IPS-15b (cell line): ENCODE measurements around the gene MCCD1.

ENCODE experiments used
- H3K27me3 ChIP-seq: one replicate; pipeline ENCODE4 v1.6.1; 2013; ENCODE audit warnings: low read length; ENCODE audit not compliant: control insufficient read depth, insufficient read depth
- H3K36me3 ChIP-seq: one replicate; pipeline ENCODE4 v1.6.1; 2013; ENCODE audit warnings: low read length; ENCODE audit not compliant: control insufficient read depth, insufficient read depth
- H3K4me1 ChIP-seq: one replicate; pipeline ENCODE4 v1.6.1; 2013; ENCODE audit warnings: mild to moderate bottlenecking, low read length; ENCODE audit not compliant: control insufficient read depth, insufficient read depth
- H3K4me3 ChIP-seq: one replicate; pipeline ENCODE4 v1.5.1; 2013; ENCODE audit warnings: low read depth, low read length
- H3K9ac ChIP-seq: one replicate; pipeline ENCODE4 v1.6.1; 2013; ENCODE audit warnings: low read depth, mild to moderate bottlenecking, low read length
- H3K9me3 ChIP-seq: one replicate; pipeline ENCODE4 v1.6.1; 2013; ENCODE audit warnings: mild to moderate bottlenecking, low read length; ENCODE audit not compliant: control insufficient read depth, insufficient read depth

Gene MCCD1

DNA sequence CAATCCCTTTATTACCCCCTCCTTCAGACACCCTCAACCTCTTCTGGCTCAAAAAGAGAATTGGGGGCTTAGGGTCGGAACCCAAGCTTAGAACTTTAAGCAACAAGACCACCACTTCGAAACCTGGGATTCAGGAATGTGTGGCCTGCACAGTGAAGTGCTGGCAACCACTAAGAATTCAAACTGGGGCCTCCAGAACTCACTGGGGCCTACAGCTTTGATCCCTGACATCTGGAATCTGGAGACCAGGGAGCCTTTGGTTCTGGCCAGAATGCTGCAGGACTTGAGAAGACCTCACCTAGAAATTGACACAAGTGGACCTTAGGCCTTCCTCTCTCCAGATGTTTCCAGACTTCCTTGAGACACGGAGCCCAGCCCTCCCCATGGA, 48.8 kb downstream of the MCCD1 start:
- Histone ChIP-seq H3K9ac (no peak overlapping the region), H3K36me3 (no peaks in the 10 kb centered on the region), H3K4me1 (peaks cover 13% of the 10 kb centered on the region), H3K27me3 (peaks cover 21% of the 10 kb centered on the region), H3K9me3 (no peaks in the 10 kb centered on the region), H3K4me3 (no peak overlapping the region)

DNA sequence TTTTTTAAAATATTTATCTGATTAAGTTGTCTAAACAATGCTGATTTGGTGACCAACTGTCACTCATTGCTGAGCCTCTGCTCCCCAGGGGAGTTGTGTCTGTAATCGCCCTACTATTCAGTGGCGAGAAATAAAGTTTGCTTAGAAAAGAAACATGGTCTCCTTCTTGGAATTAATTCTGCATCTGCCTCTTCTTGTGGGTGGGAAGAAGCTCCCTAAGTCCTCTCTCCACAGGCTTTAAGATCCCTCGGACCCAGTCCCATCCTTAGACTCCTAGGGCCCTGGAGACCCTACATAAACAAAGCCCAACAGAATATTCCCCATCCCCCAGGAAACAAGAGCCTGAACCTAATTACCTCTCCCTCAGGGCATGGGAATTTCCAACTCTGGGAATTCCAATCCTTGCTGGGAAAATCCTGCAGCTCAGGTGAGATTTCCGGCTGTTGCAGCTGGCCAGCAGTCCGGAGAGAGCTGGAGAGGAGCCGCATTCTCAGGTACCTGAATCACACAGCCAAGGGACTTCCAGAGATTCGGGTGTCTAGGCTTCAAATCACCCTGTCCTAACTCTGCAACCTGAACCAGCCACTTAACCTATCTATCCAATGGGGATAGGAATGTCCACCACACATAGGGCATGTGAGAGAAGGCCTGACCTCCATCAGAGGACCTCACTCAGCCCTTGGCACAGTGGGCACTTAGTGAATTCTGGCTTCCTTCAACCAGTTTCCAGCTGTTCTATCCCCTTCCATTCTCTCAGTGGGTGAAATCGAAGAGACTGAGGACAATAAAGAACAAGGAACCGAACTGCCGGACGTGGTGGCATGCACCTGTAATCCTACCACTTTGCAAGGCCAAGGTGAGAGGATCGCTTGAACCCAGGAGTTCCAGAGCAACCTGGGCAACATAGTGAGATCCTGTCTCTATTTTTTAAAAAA, 49.7 kb downstream of the MCCD1 start:
- Histone ChIP-seq H3K4me3 (no peak overlapping the region), H3K9ac (no peak overlapping the region), H3K4me1 (peaks cover 13% of the 10 kb centered on the region), H3K9me3 (no peaks in the 10 kb centered on the region), H3K27me3 (peaks cover 21% of the 10 kb centered on the region), H3K36me3 (no peaks in the 10 kb centered on the region)

DNA sequence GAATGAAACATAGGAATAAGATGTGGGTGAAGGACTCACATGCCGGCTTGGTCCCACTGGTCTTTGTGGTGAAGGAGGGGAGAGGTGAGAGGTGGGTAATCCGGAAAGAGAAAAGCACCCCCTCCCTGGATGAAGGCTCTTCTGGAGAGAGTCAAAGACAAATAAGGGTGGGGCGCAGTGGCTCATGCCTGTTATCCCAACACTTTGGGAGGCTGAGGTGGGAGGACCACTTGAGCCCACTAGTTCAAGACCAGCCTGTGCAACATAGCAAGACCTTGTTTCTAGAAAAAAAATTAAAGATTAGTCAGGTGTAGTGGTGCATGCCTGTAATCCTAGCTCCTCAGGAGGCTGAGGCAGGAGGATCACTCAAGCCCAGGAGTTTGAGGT, 50.4 kb downstream of the MCCD1 start:
- Histone ChIP-seq H3K4me1 (peaks cover 13% of the 10 kb centered on the region), H3K4me3 (no peak overlapping the region)

More for the DNA sequence above, 50.4 kb downstream of the MCCD1 start:
- Histone ChIP-seq H3K9ac (no peak overlapping the region), H3K9me3 (no peaks in the 10 kb centered on the region), H3K27me3 (peaks cover 21% of the 10 kb centered on the region), H3K36me3 (no peaks in the 10 kb centered on the region)
